GM19468 (cell line): ENCODE measurements around the gene NFIB.

Experiments used
- ATAC-seq: cut with Tn5 transposase; IDR thresholded peaks from one replicate; pipeline ENCODE4 v1.9.1; 2021; ENCODE audit warnings: mild to moderate bottlenecking, moderate library complexity, moderate number of reproducible peaks; ENCODE audit not compliant: unreplicated experiment; ENCODE audit errors: extremely low read depth

NFIB gene

DNA sequence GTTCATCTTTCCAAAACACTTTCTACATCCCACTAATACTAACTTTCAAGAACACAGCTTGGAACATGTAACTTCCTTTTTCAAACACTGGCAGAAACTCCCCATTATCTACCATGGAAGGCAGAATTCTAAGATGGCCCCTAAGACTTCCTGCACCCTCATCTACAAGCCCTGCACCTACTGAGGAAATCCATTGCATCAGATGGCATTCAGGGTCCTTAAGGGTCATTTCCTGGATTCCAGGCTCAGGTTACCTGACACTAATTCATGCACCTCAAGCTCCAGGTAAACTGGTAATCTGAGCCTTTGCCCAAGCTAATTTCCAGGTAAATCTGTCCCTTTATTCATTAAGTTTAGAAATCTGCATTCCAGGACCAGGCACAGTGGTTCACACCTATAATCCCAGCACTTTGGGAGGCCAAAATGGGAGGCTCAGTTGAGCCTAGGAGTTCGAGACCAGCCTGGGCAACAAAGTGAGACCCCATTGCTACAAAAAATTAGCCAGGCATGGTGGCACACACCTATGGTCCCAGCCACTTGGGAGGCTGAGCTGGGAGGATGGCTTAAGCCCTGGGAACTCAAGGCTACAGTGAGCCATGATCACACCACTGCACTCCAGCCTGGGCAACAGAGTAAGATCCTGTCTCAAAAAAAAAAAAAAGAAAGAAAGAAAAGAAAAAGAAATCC, 91.6 kb downstream of the NFIB start:
- ATAC-seq, result no peak

DNA sequence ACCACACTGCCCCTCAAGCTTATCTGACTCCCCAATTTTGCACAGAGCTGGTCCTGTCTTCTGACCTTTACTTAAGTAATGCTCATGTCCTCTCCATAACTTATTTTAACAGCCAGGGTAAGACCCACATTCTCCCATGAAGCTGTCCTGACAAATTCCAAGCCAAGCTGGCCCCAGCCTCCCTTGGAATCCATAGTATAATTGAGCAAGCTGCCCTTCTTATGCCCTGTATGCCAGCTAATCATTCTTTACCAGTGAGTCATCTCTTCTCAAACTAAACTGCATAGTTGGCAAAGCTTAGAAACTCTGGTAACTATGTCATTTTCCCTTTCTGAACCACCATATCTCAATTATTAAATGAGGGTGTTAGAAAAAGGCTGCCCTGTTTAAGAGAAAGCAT, 92.4 kb downstream of the NFIB start:
- no peak for ATAC-seq

DNA sequence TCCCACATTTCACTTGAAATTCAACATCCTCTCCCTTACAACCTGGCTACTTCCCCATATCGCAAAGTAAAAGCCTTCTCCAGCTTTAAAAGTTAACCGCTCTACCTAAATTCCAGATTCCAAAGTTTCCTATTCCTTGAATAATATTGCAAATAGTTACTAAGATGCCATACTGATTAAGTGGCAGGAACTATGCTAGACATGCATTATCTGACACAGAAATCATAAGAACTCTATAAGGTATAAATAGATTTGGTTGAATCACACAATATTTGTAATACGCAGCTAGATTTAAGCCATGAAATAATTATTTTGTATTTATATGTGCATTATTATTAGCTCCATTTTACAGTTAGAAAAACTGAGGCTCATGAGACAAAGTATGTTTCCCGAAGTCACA, 92.8 kb downstream of the NFIB start:
- no peak for ATAC-seq

DNA sequence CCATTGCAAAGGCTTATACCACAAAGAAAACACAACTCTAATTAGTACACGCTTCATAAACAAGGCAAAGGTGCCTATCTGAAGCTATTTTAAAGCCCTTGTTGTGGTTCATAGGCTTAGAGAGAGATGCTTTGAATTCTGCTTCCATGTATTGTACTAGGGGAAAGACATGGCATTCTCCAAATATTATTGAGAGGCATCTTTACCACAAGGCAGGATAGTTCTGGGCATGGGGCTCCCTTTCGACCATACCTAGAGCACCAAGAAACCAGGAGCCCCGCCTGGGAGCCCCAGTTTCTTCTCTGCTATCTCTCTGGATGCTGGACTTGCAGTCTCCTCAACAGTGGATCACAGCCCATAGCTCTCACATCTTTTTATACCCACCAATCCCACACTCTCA, 93.7 kb downstream of the NFIB start:
- ATAC-seq, result no peak

DNA sequence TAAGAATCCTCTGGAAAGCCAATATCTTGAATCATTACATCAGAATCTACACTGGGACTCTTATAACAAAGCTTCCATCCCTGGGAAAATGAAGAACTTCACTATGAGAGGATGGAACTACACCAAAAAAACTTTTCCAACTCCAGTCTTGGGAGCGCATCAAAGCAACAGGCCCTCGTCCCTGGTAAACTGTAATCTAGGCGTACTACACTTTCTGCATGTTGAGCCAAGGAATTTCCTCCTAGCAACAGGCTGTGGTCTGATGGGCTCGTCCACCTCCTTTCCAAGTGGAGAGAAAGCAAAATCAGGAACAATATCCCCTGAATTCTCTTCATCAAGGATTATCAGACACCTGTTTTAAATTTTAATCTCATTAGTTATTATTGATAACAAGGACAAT, 94.1 kb downstream of the NFIB start:
- no peak for ATAC-seq

GRCh38 chr9:14218253-14218652, 95.7 kb downstream of the NFIB start:
- ATAC-seq, result no peak

DNA sequence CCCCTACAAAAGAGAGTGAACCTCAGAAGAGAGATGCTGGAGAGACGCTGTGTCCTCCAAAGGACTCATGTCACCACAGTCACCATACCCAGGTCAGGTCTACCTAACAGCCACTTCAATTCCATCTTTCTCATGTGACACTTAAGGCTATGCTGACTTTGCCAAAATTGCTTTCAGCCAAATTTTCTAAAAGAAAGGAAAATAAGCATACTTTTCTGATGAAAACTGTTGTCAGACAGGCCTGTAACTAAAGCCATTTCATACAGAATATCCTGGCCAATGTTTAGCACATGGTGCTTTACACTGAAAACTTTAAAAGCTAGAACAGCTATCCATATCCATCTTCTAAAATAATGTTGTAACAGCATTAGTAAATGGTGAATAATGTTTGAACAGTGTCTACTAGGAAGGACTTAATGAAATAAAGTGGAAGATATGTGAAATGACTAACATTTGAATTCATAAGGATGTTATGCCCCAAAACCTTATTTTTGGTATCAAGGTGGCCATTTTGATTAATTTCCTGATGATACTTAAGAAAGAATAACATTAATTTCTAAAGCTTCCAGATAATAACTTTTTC, 97.2 kb downstream of the NFIB start:
- no peak for ATAC-seq

- ATAC-seq, result no peak
Measured at GRCh38 chr9:14215614-14216013, 98.3 kb downstream of the NFIB start.

DNA sequence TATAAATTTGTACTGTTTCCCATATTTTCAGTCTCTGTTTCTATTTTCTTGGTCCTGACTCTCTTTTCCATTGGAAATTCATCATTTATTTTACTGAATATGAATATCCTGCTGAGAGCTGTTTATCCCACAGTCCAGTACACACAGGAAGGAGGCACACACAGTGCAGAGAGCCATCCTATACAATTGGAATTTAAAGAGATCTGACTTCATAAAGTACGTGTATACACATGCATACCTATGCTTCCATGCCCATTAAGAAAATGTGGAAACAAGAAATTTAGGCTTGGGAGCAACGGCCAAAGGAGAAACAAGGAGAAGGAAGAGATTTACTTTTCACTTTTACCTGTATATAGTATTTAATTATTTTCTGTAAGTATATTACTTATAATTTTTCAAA, 99.2 kb downstream of the NFIB start:
- no peak for ATAC-seq

DNA sequence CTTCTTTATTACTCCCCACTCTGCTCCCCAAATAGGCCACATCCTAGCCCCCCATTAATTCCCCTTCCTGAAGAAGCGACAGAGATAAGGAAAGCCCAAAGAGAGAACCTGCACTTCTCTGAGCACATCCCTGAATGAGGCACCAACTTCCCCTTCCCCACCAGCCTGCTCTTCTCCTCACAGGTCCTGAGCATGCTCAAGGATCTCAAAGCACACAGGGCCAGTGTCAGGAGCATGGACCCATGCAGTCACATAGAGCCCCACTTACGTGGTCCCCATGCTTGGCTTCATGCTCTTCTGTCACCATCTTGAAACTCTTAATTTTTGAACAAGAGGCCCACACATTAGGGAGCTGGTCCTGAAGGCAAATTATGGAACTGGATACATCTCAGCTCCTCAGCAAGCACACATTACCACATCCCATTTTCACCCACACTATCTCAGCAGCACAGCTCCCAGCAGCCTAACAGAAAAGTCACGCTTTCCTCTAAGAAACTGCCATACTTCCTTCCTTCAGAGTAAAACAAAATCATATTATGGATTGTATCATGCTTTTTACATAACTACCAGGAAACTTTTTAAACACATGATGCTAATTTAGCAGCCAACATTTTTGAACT, 99.8 kb downstream of the NFIB start:
- no peak for ATAC-seq

- no peak for ATAC-seq
Measured at GRCh38 chr9:14213504-14213903, 100.4 kb downstream of the NFIB start.

DNA sequence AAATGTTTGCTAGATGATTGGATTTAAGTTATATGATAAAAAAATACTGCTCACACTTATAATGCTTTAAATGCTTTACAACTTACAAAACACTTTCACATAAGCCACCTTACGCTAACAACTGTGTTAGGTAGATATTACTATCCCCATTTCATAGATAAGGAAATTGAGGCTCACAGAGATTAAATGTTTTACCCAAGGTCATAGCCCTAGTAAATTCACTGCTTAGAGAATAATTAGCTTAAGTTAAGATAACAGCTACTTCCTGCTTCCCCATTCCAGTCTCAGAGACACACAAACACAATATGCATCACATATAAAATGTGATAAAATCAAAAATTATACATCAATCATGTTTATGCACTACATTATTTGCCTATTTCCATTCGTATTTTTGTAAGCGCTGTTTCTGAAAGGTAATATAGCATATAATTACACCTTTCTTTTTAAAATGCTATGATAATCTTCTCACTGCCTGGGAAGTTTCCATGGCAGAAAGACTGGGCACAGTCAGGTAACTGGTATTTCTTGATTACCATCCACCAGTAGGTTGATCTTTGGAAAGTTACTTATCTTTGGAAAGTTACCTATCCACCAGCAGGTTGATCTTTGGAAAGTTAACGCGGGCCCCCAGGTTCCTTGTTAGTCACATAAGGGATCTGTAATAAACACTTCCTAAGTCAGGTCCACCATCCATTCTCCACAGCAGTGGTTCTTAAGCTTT, 101.1 kb downstream of the NFIB start:
- ATAC-seq, result no peak

DNA sequence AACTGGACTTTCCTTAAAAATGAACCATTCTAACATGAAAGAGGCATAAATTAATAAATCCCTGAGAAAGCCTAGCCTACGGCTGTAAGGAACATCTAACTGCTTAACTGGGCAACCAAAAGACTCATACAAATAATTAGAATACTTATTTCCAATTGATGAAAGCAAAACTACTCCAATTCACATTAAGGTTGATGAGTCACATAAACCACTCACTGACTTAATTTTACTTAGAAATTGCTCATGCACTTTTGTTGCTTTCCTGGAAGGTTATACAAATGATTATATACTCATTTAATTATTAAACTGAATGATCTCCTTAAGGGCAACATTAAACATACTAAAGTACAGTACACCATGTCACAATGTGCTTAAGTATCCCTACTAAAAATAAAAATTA, 101.9 kb downstream of the NFIB start:
- ATAC-seq, result no peak

DNA sequence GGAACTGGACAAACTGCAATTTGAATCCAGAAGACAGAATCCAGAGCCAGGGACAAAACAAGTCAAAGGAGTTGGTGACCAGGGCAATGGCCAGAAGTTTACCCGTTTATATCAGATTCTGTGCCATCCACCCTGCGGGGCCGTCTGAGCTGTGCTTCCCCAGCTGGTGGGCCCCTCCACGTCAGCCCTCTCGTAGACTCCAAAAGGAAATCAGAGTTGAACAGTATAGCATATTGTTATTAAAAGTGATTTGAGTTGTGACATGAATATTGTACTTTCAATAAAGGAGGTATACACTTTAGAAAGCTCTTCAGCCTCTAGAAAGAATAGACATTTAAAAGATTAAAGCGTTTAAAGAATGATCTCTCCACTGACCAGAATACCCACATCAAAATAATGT, 102.4 kb downstream of the NFIB start:
- no peak for ATAC-seq

DNA sequence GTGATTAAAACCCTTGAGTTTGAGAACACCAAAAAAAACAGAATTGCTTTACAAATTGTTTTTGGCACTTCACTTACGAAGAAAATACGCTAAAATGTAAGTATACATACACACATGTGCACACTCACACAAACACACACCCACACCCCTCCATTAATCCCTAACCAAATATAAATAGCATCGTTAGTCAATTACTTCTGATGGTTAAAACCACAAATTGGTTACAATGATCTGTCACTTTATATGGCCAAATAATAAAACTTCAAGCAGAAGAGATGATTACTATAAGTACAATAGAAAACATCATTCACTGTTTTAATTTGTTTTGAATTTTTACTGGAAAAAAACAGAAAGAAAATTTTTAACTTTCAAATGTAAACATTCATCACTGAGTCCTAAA, 103.5 kb downstream of the NFIB start:
- ATAC-seq, result no peak

GRCh38 chr9:14209399-14210345, 104.3 kb downstream of the NFIB start:
- ATAC-seq, result no peak

DNA sequence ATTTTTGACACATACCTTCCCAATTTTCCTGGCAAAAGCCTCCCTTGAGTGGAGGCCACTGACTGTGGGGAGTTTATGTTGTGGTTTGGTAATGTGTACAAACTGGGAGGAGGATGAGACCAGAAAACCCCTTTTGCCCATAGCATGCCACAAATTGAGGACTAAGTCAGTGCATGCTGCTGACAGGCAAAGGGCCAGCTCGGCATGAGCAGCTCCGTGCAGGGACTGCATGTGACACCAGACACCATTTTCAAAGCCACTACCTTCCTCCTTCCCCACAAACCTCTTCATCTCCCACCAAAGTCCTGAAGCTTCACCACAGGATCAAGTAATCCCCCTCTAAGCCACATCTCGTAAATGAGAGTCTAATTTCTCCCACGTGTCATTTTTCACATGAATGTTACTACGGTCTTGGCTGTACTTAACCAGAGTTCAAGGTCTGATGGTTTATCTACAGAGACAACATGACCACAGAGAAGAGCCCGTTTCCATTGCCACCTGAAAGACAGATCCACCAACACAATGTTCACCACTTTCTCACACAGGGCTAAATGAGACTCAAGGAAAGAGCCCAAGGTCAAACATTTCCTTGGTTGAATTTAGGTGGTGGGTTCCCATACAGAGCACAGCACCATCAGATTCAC, 106.5 kb downstream of the NFIB start:
- no peak for ATAC-seq

- ATAC-seq, result no peak
Measured at GRCh38 chr9:14205463-14205862, 108.5 kb downstream of the NFIB start.

GRCh38 chr9:14203356-14204056, 110.4 kb downstream of the NFIB start:
- ATAC-seq, result no peak
